CD1c-positive myeloid dendritic cell (primary cell): Measurements from ENCODE around the gene KLC3.

Source experiments
- DNase-seq: peaks from one replicate; pipeline ENCODE4 v3.0.0-alpha.2; 2016; ENCODE audit errors: extremely low spot score

The KLC3 gene

DNA sequence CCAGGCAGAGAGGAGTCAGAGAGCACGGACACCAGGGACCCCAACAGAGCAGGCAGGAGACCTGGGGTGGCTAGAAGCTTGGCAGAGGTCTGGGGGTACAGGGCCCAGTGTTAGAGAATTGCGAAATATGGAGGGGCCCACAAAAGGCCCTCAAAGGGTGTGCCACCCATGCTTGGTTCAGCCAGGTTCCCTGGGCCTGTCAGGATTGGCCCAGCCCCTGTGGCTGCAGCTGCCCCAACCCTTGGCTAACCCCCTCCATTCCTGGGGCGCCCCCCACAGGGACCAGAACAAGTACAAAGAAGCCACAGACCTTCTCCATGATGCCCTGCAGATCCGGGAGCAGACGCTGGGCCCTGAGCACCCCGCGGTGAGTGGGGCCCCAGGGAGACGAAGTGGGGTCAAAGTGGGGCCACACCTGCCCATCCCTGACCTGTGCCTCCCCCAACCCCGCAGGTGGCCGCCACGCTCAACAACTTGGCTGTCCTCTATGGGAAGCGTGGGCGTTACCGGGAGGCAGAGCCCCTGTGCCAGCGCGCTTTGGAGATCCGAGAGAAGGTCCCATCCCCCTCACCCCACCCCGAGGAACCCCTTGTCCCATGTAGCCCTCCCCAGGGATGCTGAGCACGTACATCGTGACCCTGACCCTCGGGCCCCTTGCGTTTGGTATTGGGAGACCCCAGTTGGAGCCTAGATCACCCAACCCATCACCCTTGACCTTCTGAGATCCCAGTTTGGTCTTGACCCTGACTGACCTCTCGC, 8.0 kb downstream of the KLC3 start:
- no peak for DNase-seq

GRCh38 chr19:45349126-45349415, 8.5 kb downstream of the KLC3 start:
- no peak for DNase-seq

GRCh38 chr19:45349430-45349941, 8.9 kb downstream of the KLC3 start:
- no peak for DNase-seq

DNA sequence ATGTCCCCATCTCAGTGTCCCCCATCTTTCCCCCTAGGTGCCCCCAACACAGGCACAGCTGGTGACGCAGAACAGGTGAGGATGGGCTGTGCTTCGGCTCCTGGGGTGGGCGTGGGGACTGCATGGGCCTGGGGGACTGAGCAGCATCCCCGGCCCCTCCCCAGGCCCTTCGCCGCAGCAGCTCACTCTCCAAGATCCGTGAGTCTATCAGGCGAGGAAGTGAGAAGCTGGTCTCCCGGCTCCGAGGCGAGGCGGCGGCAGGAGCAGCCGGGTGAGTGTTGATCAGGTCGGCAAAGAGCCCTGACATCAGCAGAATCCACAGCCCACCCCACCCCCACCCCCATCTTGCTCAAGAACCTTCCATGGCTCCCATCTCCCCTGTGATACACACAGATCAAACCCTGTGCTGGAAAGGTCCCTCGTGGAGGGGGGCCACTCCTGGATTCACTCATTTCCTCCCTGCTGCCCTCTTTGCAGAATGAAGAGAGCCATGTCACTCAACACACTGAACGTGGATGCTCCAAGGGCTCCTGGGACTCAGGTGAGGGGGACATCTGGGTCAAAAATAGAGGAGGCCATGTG, 10.0 kb downstream of the KLC3 start:
- no peak for DNase-seq

DNA sequence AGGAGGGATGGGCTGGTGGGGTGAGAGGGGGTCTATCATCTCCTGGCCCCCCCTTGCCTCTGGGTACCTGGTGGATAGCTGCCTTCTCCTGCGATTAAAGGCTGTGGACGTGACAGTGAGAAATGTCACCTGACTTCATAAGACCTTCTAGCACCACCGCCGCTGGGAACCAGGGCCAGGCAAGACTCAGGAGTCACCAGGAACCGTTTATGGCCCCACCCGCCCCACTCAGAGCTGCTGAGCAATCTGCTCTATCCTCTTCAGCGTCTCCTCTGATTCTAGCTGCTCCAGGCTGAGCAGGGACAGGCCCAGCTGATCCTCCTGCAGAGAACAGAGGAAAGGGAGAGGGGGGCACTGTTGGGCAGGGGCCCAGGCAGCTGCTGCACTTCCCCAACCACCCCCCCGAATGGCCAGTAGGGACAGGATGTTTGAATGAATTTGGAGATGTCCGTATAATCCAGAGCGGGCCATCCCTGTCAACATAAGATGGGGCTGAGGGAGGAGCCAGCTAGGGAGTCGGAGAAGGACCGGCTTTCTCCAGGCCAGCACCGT, 10.9 kb downstream of the KLC3 start:
- DNase-seq: no peak

- DNase-seq: no peak
Measured at GRCh38 chr19:45352062-45352461, 11.5 kb downstream of the KLC3 start.

DNA sequence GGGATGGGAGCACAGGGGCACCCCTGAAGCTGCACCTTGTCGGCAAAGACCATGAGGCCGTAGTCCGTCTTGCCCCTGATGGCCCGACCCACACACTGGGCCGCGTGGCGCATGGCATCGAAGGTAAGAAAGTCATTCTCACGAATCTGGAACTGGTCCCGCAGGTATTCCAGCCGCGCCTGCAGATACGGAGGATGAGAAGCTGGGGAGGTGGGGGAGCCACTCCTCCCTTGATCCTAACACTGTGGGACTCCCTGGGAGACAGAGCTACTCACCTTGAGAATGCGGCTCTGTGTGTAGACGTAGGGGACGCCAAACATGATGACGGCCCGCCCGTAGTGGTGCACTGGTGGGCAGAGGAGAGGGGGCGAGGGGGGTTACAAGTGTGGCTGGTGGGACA, 11.9 kb downstream of the KLC3 start:
- no peak for DNase-seq

- DNase-seq: no peak
Measured at GRCh38 chr19:45352914-45353796, 12.6 kb downstream of the KLC3 start.

DNA sequence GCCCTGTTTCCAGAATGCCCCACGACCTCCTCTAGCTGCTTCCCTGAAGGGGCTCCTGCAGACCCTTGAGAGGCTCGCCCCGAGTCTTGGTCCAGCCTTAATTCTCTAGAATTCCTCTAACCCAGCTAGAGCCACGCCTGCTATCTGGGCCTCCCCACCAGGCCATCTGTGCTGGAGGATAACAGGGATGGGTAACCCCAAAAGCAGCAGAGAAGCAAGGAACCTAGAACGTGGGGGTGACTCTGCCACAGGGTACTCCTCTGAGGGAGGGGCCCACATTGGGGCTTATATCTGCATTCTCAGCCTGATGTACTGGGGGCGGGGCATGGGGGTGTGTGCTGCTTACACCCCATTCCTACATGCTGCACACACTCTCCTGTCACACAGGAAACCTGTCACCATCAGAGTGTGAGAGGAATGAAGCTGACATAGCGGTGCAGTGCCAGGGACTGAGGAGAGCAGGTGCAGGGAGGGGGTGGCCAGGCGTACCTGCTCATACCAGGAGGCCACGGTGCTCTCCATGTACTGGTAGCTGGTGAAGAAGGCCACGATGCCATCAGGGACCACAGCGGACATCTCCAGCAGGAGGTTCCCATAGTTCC, 13.8 kb downstream of the KLC3 start:
- DNase-seq: no peak

- DNase-seq: no peak
Measured at GRCh38 chr19:45355402-45355801, 14.9 kb downstream of the KLC3 start.

DNA sequence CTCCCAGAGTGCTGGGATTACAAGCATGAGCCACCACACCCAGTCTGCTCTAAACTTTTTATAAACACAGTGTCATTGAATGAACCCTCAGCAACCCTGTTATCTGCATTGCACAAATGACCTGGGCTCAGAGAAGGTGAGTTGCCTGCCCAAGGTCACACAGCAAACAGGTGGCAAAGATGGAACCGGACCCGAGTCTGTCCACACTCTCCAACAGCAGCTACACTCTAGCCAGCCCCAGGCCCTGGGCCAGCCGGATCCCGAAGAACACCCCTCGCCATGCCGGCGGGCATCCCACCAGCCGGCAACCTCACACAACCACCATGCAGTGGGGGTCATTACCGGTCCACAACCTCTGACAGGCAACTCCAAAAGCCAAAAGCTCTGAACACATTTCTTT, 15.4 kb downstream of the KLC3 start:
- DNase-seq: no peak

DNA sequence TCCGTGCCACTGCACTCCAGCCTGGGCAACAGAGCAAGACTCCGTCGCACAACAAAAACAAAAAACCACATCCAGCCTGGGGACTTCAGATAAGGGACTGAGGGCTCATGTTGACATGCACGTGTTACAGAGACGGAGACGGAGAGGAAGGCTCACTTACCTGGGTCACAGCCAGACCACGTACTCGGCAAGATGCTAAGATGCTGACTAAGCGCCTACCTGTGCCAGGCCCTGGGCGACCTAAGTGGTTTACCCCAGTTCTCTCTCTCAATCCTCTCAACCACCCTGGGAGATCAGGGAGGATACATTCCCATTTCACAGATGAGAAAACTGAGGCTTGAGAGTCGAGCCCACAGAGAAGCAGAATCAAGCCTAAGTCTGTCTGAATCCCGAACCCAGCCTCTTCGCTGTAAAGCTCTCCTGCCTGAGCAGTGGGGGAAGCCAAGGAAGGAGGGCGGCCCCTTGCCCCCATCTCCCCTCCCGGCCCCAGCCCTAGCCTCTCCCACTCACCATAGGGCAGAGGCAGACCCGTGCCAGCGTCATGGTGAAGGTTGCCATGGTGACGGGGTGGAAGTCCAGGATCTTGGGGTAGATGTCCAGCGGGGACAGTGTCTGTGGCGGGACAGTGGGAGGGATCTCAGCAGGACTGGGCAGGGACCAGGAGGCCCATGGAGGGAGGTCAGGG, 16.4 kb downstream of the KLC3 start:
- no peak for DNase-seq

- DNase-seq: no peak
Measured at GRCh38 chr19:45357445-45357783, 16.9 kb downstream of the KLC3 start.

DNA sequence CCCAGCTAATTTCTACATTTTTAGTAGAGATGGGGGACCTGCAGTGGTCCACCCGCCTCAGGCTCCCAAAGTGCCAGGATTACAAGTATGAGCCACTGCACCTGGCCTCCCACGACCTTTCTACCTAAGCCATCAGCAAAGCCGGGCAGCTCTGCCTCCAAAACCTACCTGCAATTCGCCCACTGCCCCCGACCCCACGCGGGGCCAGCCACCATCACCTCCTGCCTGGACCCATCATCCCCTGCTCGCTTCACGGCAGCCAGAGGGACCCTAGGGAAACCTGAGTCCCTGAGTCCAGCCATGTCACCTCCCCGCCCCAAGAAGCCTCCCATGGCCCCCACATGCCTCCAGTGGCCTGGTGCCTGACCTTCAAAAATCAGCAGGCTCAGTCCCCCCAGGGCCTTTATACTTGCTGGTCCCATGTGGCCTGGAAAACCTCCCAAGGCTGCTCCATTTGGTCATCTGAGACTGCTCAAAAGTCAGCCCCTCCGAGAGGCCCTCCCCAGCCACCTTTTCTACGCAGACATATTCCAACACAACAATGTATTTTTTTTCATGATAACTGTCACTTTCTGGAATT, 17.8 kb downstream of the KLC3 start:
- DNase-seq: no peak

DNA sequence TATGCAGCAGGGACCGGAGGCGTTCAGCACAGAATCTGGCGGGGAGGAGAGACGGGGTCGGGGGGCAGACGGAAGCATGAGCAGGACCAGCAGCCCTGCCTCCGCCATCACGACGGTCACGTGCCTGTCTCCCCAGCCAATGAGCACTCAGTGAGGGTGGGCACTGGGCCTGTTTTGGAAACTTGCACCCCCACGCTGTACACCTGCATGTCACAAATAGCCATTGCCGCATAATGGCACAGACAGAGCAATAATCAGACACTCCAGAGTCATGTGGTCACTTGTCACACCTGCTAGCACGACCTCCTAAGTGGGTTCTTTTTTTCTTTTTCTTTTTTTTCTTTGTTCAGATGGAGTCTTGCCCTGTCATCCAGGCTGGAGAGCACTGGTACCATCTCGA, 21.1 kb downstream of the KLC3 start:
- DNase-seq: no peak

DNA sequence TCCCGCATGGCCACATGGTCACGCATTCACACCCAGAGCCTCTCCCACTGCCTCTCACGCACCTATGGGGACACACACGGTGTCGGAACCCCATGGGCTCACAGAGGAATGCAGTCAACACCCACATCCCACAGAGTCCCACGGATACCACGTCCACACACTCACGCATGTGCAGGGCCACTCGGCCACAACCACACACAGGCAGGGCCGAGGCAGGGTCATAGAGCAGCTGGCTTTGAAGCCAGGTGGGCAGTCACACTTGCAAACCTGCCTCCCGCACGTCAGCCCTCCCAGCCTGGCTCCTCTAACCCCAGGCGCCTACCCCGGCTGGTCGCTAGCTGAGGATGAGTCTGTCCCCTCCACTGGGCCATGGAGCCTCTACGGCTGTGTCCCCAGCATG, 21.7 kb downstream of the KLC3 start:
- DNase-seq: no peak

DNA sequence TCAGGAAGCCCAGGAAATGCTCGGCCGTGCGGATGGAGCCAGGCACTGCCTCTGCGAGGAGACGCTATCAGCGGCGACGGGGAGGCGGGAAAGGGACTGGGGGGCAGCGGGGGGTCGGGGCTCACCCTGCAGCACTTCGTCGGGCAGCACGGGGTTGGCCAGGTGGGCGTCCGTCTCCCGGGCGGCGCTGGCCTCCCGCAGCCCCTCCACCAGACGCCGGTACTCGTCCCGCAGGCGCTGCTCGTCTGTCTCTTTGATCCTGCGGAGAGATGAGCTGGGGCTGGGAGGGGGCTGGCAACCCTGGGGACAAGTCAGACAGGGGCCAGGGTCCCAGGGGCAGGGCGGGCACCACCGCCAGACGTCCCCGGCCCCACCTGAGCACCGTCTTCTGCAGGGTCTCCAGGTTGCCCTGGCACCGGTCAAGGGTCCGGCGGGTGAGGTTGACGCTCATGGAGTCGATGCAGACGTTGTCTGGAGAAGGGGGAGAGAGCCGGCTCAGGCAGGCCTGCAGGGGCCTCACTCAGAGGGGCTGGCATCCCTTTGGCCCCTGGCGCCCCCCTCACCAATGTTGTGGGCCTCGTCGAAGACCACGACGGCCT, 23.4 kb downstream of the KLC3 start:
- DNase-seq: no peak

GRCh38 chr19:45364696-45365095, 24.1 kb downstream of the KLC3 start:
- DNase-seq: no peak

- no peak for DNase-seq
Measured at GRCh38 chr19:45368127-45368526, 27.6 kb downstream of the KLC3 start.

DNA sequence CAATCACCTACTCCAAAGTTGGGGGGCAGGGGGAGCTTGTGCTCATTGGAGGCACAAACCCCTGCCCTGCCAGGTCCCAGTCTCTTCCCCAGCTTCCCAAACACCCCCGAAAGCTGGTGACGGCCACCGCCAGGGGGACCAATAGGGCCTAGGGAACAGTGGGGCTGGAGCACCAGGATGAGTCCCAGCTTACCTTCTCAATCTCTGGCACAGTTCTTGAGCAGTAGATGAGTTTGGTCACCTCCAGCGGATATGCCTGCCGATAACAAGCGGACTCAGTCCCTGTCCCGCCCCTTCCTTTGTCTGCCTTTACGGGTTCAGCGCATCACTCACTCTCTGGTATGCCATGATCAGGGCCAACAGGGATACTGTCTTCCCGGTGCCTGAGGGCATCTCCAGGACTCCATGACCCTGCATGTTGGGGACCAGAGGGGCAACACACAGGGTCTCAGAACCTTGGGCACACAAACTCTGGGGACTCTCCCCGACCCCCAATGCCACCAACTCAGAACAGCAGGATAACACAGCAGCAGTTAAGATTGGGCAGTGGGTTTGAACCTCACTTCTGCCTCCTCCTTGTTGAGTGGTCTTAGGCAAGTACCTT, 28.3 kb downstream of the KLC3 start:
- DNase-seq: no peak
